Activated B cell treated with CpG ODN at 0.5 μM for 24 hours (primary cell): Measurements from ENCODE around the gene RCOR1. TPM values are rescaled to one million over a fixed set of nuclear protein-coding genes. Genes with fewer than 3 reads are reported as not detected.
"Not testable (repeated sequence)": the region's sequence is repeated elsewhere in the genome, so short reads cannot be mapped to it uniquely, and the experiment has no call there.

Experiments used
- ATAC-seq: fragments of 200-7000 bp; cut with Tn5 transposase; one replicate; pipeline ENCODE4 v1.10.0; 2021; ENCODE audit warnings: low read depth, mild to moderate bottlenecking, moderate library complexity
- CTCF ChIA-PET: fragments of 350-600 bp; sonication (Branson Sonifier 250); formaldehyde crosslinking; loops from one replicate; lab custom pipeline; 2021; ENCODE audit warnings: antibody characterized with exemption; lab: Charles Lee
- POLR2A ChIA-PET: fragments of 350-600 bp; sonication (Branson Sonifier 250); formaldehyde crosslinking; loops from one replicate; lab custom pipeline; 2021; ENCODE audit warnings: antibody characterized with exemption; lab: Charles Lee
- DNase-seq: peaks from one replicate; pipeline ENCODE4 v3.0.0; 2022
- H3K27ac Mint-ChIP-seq: one replicate; pipeline ENCODE4 v1.8.0; 2020; ENCODE audit warnings: mixed read lengths
- H3K27me3 Mint-ChIP-seq: one replicate; pipeline ENCODE4 v1.8.0; 2021; ENCODE audit warnings: mixed read lengths
- H3K36me3 Mint-ChIP-seq: one replicate; pipeline ENCODE4 v1.8.0; 2021; ENCODE audit warnings: low read depth, mixed read lengths
- H3K4me1 Mint-ChIP-seq: one replicate; pipeline ENCODE4 v1.8.0; 2021; ENCODE audit warnings: mixed read lengths
- H3K4me3 Mint-ChIP-seq: one replicate; pipeline ENCODE4 v1.8.0; 2020; ENCODE audit warnings: mild to moderate bottlenecking, mixed read lengths
- H3K9me3 Mint-ChIP-seq: one replicate; pipeline ENCODE4 v1.8.0; 2020; ENCODE audit warnings: mixed read lengths
- CTCF ChIP-seq: fragments of 200-600 bp; IDR thresholded peaks from one replicate; pipeline ENCODE4 v1.8.0; 2022; ENCODE audit warnings: antibody characterized with exemption, mild to moderate bottlenecking
- intact Hi-C: fragments of 100-400 bp; cut with micrococcal nuclease; formaldehyde crosslinking; loops from one replicate; pipeline ENCODE4 v1.15.1; 2024
- total RNA-seq: library from RNA; stranded (reverse); gene quantifications from 2 replicates; pipeline ENCODE4 v1.2.3, GENCODE V29; 2022

The RCOR1 gene
- total RNA-seq, 1 donor from 2014 or later = 23.0 TPM

- DNase-seq (peak; percentile 42), ATAC-seq (peak; percentile 59)
- ChIA-PET POLR2A (interaction anchor here (0.7 to 3.2 kb wide), 4 partner anchors 9 to 240 kb away, joined by 3 to 18 read pairs (median 4); no protein-coding TSS in a partner anchor), CTCF (no interaction called here)
- H3K9me3 Mint-ChIP-seq = no peaks in the 10 kb centered on the region
- intact Hi-C loops = loop anchor here (1.0 to 10.0 kb wide), 4 partner anchors 10 to 761 kb away; partner anchors contain the start of genes CKB and TRMT61A
- H3K27me3 Mint-ChIP-seq = no peaks in the 10 kb centered on the region
- no peaks in the 10 kb centered on the region for H3K36me3 Mint-ChIP-seq
- peak overlapping the region; percentile 88 for H3K27ac Mint-ChIP-seq
- H3K4me1 Mint-ChIP-seq = peaks cover 59% of the 10 kb centered on the region
- H3K4me3 Mint-ChIP-seq = peak overlapping the region; percentile 62
- no peak for TF ChIP-seq CTCF
Measured at GRCh38 chr14:102764220-102764671, 171.8 kb downstream of the RCOR1 start.

GRCh38 chr14:102765770-102766169, 173.3 kb downstream of the RCOR1 start:
- H3K36me3 Mint-ChIP-seq, ATAC-seq, H3K27me3 Mint-ChIP-seq, H3K9me3 Mint-ChIP-seq, DNase-seq, H3K4me3 Mint-ChIP-seq: not testable (repeated sequence)
- Mint-ChIP-seq H3K27ac (peak overlapping the region; percentile 24), H3K4me1 (peaks cover 68% of the 10 kb centered on the region)
- POLR2A ChIA-PET = interaction anchor here (0.6 to 3.2 kb wide), 2 partner anchors 8 to 21 kb away, joined by 3 to 18 read pairs; no protein-coding TSS in a partner anchor
- CTCF ChIA-PET = interaction anchor here (1.1 kb wide), 1 partner anchor 9 kb away, joined by 4 read pairs; no protein-coding TSS in a partner anchor
- intact Hi-C loops = loop anchor here (10.0 kb wide), 1 partner anchor 759 kb away; the partner anchor contains the start of genes CKB and TRMT61A

GRCh38 chr14:102768223-102769048, 176.0 kb downstream of the RCOR1 start:
- H3K4me3 Mint-ChIP-seq = peak overlapping the region; percentile 68
- ATAC-seq = peak; percentile 86
- ChIA-PET POLR2A (interaction anchor here (0.5 to 2.0 kb wide), 10 partner anchors 9 to 288 kb away, joined by 3 to 11 read pairs (median 5); no protein-coding TSS in a partner anchor), CTCF (interaction anchor here (1.0 kb wide), 1 partner anchor 74 kb away, joined by 5 read pairs; no protein-coding TSS in a partner anchor)
- H3K4me1 Mint-ChIP-seq = peaks cover 85% of the 10 kb centered on the region
- H3K27ac Mint-ChIP-seq = peak overlapping the region; percentile 97
- no peaks in the 10 kb centered on the region for H3K9me3 Mint-ChIP-seq
- peak; percentile 46 for DNase-seq
- TF ChIP-seq CTCF = no peak
- H3K27me3 Mint-ChIP-seq = no peaks in the 10 kb centered on the region
- intact Hi-C loops = loop anchor here (1.0 to 10.0 kb wide), 4 partner anchors 9 to 756 kb away; partner anchors contain the start of genes CKB, TRAF3 and TRMT61A
- H3K36me3 Mint-ChIP-seq = no peaks in the 10 kb centered on the region

GRCh38 chr14:102769049-102769327, 176.5 kb downstream of the RCOR1 start:
- DNase-seq = no peak
- Mint-ChIP-seq H3K4me3 (peak overlapping the region; percentile 68), H3K36me3 (no peaks in the 10 kb centered on the region), H3K27ac (peak overlapping the region; percentile 97), H3K27me3 (no peaks in the 10 kb centered on the region), H3K9me3 (no peaks in the 10 kb centered on the region), H3K4me1 (peaks cover 85% of the 10 kb centered on the region)
- intact Hi-C loops = loop anchor here (2.0 to 10.0 kb wide), 2 partner anchors 174 to 756 kb away; partner anchors contain the start of genes CKB and TRMT61A
- TF ChIP-seq CTCF = no peak
- ChIA-PET POLR2A (interaction anchor here (0.7 to 2.0 kb wide), 8 partner anchors 9 to 244 kb away, joined by 3 to 11 read pairs (median 5); no protein-coding TSS in a partner anchor), CTCF (no interaction called here)
- ATAC-seq = no peak

- no peak for TF ChIP-seq CTCF
- CTCF ChIA-PET = interaction anchor here (1.2 kb wide), 1 partner anchor 76 kb away, joined by 3 read pairs; no protein-coding TSS in a partner anchor
- no peak overlapping the region for H3K4me3 Mint-ChIP-seq
Measured at GRCh38 chr14:102770147-102771123, 178.0 kb downstream of the RCOR1 start.

More at GRCh38 chr14:102770147-102771123, 178.0 kb downstream of the RCOR1 start:
- H3K27me3 Mint-ChIP-seq = no peaks in the 10 kb centered on the region
- H3K4me1 Mint-ChIP-seq = peaks cover 83% of the 10 kb centered on the region
- ATAC-seq (no peak), DNase-seq (no peak)
- POLR2A ChIA-PET = interaction anchor here (0.7 kb wide), 1 partner anchor 454 kb away, joined by 7 read pairs; no protein-coding TSS in a partner anchor
- no peaks in the 10 kb centered on the region for H3K36me3 Mint-ChIP-seq
- intact Hi-C loops = loop anchor here (5.0 to 10.0 kb wide), 3 partner anchors 33 to 456 kb away; partner anchors contain the start of gene ZNF839
- H3K9me3 Mint-ChIP-seq = no peaks in the 10 kb centered on the region
- peak overlapping the region; percentile 97 for H3K27ac Mint-ChIP-seq
